HG03159 (cell line): ENCODE data around the gene APBA3.

Experiments
- ATAC-seq: cut with Tn5 transposase; IDR thresholded peaks from one replicate; pipeline ENCODE4 v1.9.1; 2021; ENCODE audit warnings: mild to moderate bottlenecking, moderate library complexity; ENCODE audit not compliant: unreplicated experiment

APBA3 gene

GRCh38 chr19:3751236-3751635, 10.3 kb downstream of the APBA3 start:
- ATAC-seq = no peak

- no peak for ATAC-seq
These were observed 11.3 kb downstream of the APBA3 start for GRCh38 chr19:3750211-3750610.

- ATAC-seq = no peak
These were observed 12.5 kb downstream of the APBA3 start for GRCh38 chr19:3748965-3749364.

GRCh38 chr19:3746371-3747056, 15.0 kb downstream of the APBA3 start:
- ATAC-seq = no peak

GRCh38 chr19:3745363-3746045, 16.0 kb downstream of the APBA3 start:
- no peak for ATAC-seq

- no peak for ATAC-seq
These were observed 18.0 kb downstream of the APBA3 start for GRCh38 chr19:3743486-3743885.

- ATAC-seq = no peak
These were observed 21.1 kb downstream of the APBA3 start for GRCh38 chr19:3740431-3740830.

GRCh38 chr19:3738477-3739220, 22.8 kb downstream of the APBA3 start:
- no peak for ATAC-seq

- ATAC-seq = no peak
These were observed 23.8 kb downstream of the APBA3 start for GRCh38 chr19:3737487-3738205.

GRCh38 chr19:3736106-3736724, 25.3 kb downstream of the APBA3 start:
- ATAC-seq = no peak

- ATAC-seq = no peak
These were observed 27.2 kb downstream of the APBA3 start for GRCh38 chr19:3734310-3734600.

- no peak for ATAC-seq
These were observed 27.8 kb downstream of the APBA3 start for GRCh38 chr19:3733549-3734309.

- ATAC-seq = no peak
These were observed 29.4 kb downstream of the APBA3 start for GRCh38 chr19:3732108-3732507.

GRCh38 chr19:3730457-3730958, 31.0 kb downstream of the APBA3 start:
- ATAC-seq = no peak

GRCh38 chr19:3725640-3726310, 35.7 kb downstream of the APBA3 start:
- ATAC-seq = no peak

GRCh38 chr19:3725121-3725520, 36.4 kb downstream of the APBA3 start:
- ATAC-seq = no peak

- ATAC-seq = no peak
These were observed 37.6 kb downstream of the APBA3 start for GRCh38 chr19:3723883-3724282.

- no peak for ATAC-seq
These were observed 38.4 kb downstream of the APBA3 start for GRCh38 chr19:3723110-3723488.

GRCh38 chr19:3722443-3723109, 38.9 kb downstream of the APBA3 start:
- ATAC-seq = no peak
